Liver (tissue), 9 donors: Measurements from ENCODE around the gene ULK2. TPM values are rescaled to one million over a fixed set of nuclear protein-coding genes. Genes with fewer than 3 reads are reported as not detected.
"Not testable (repeated sequence)": the region's sequence is repeated elsewhere in the genome, so short reads cannot be mapped to it uniquely, and the experiment has no call there.

Experiments
- DNase-seq: peaks from one replicate; pipeline ENCODE4 v3.0.0-alpha.2; 2017; ENCODE audit warnings: low spot score
- H3K27ac ChIP-seq, 2 donors: one replicate each; pipeline ENCODE4 v1.7.0; 2013; ENCODE audit warnings: inconsistent platforms in 2 of 2, low read length in 2 of 2, control low read depth in 1 of 2, low read depth in 1 of 2, mild to moderate bottlenecking in 1 of 2
- H3K27me3 ChIP-seq, 4 donors: one replicate each; pipeline versions ENCODE4 v1.6.1 to v1.7.0; 2013; ENCODE audit warnings: low read length in 3 of 4, inconsistent platforms in 1 of 4, mild to moderate bottlenecking in 1 of 4, moderate library complexity in 1 of 4; ENCODE audit not compliant: control insufficient read depth in 4 of 4, insufficient read depth in 4 of 4
- H3K36me3 ChIP-seq, 4 donors: one replicate each; pipeline versions ENCODE4 v1.6.1 to v1.7.0; 2013; ENCODE audit warnings: low read length in 3 of 4, mild to moderate bottlenecking in 3 of 4, low read depth in 1 of 4, moderate library complexity in 1 of 4; ENCODE audit not compliant: control insufficient read depth in 4 of 4, insufficient read depth in 3 of 4
- H3K4me1 ChIP-seq, 4 donors: one replicate each; pipeline versions ENCODE4 v1.6.1 to v1.7.0; 2013; ENCODE audit warnings: low read length in 3 of 4, mild to moderate bottlenecking in 3 of 4, moderate library complexity in 1 of 4; ENCODE audit not compliant: control insufficient read depth in 4 of 4, insufficient read depth in 4 of 4
- H3K4me3 ChIP-seq, 3 donors: one replicate each; pipeline versions ENCODE4 v1.6.1 to v1.7.0; 2013; ENCODE audit warnings: low read length in 3 of 3, control low read depth in 1 of 3, low read depth in 1 of 3, mild to moderate bottlenecking in 1 of 3
- H3K9ac ChIP-seq, 2 donors: one replicate each; pipeline ENCODE4 v1.7.0; 2013; ENCODE audit warnings: low read length in 2 of 2, mild to moderate bottlenecking in 2 of 2, moderate library complexity in 2 of 2, control low read depth in 1 of 2, low read depth in 1 of 2
- H3K9me3 ChIP-seq, 4 donors: one replicate each; pipeline versions ENCODE4 v1.6.1 to v1.7.0; 2013; ENCODE audit warnings: low read length in 3 of 4; ENCODE audit not compliant: control insufficient read depth in 4 of 4
- CTCF ChIP-seq: fragments of 150-350 bp; IDR thresholded peaks from 2 replicates; pipeline ENCODE4 v1.5.1; 2017; ENCODE audit warnings: improper control_type of control experiment, low read depth, low read length; ENCODE audit not compliant: missing input control
- EGR1 ChIP-seq, 2 donors: IDR thresholded peaks; 2 replicates each; pipeline ENCODE4 v1.6.1; 2016 to 2018; ENCODE audit warnings: antibody characterized with exemption in 2 of 2, low read depth in 2 of 2
- FOXA2 ChIP-seq: IDR thresholded peaks from 2 replicates; pipeline ENCODE4 v1.6.1; 2016; ENCODE audit warnings: antibody characterized with exemption
- GABPA ChIP-seq, 2 donors: IDR thresholded peaks in 1 of 2; conservative IDR thresholded peaks in 1 of 2; 2 replicates each; pipeline ENCODE4 v1.6.1; 2016; ENCODE audit warnings: antibody characterized with exemption in 2 of 2, mild to moderate bottlenecking in 1 of 2, moderate library complexity in 1 of 2
- HNF4A ChIP-seq, 2 donors: conservative IDR thresholded peaks; 2 replicates each; pipeline ENCODE4 v1.6.1; 2016; ENCODE audit warnings: antibody characterized with exemption in 2 of 2, mild to moderate bottlenecking in 2 of 2
- MAX ChIP-seq: IDR thresholded peaks from 2 replicates; pipeline ENCODE4 v1.6.1; 2016; ENCODE audit warnings: antibody characterized with exemption
- NR2F2 ChIP-seq: IDR thresholded peaks from 2 replicates; pipeline ENCODE4 v1.6.1; 2016; ENCODE audit warnings: antibody characterized with exemption
- RAD21 ChIP-seq, 2 donors: IDR thresholded peaks; 2 replicates each; pipeline ENCODE4 v1.6.1; 2016; ENCODE audit warnings: antibody characterized with exemption in 2 of 2, mild to moderate bottlenecking in 2 of 2
- REST ChIP-seq: IDR thresholded peaks from 2 replicates; pipeline ENCODE4 v1.6.1; 2016; ENCODE audit warnings: antibody characterized with exemption, mild to moderate bottlenecking
- RXRA ChIP-seq, 2 donors: IDR thresholded peaks; 2 replicates each; pipeline ENCODE4 v1.6.1; 2017 to 2018; ENCODE audit warnings: antibody characterized with exemption in 2 of 2, mild to moderate bottlenecking in 1 of 2
- SP1 ChIP-seq: IDR thresholded peaks from 2 replicates; pipeline ENCODE4 v1.6.1; 2018; ENCODE audit warnings: antibody characterized with exemption, mild to moderate bottlenecking
- TAF1 ChIP-seq: conservative IDR thresholded peaks from 2 replicates; pipeline ENCODE4 v1.6.1; 2016; ENCODE audit warnings: antibody characterized with exemption, mild to moderate bottlenecking
- YY1 ChIP-seq: IDR thresholded peaks from 2 replicates; pipeline ENCODE4 v1.6.1; 2016; ENCODE audit warnings: antibody characterized with exemption, mild to moderate bottlenecking
- ZBTB33 ChIP-seq: IDR thresholded peaks from 2 replicates; pipeline ENCODE4 v1.6.1; 2016; ENCODE audit warnings: antibody characterized with exemption
- WGBS: extraction: QIAGEN DNeasy Blood & Tissue Kit; methylation state at CpG from one replicate; pipeline ENCODE4 v1.1.7; 2013; 5-methylcytosine and 5-hydroxymethylcytosine counted together
- polyA plus RNA-seq, 2 donors: library from polyadenylated mRNA; stranded (reverse) in 1 of 2; unstranded in 1 of 2; fragments of 200-250 nt in 1 of 2; fragments of >200 nt in 1 of 2; fragmentation: Nextera tagmentation in 1 of 2; extraction: Ambion mirVana in 1 of 2; gene quantifications; one replicate each; pipeline versions ENCODE4 v1.2.1 to v1.2.3, GENCODE V29; 2013 to 2015
- total RNA-seq, 2 donors: library from RNA; depleted of rRNA; stranded (reverse); fragments of >200 nt; gene quantifications; one replicate each; pipeline ENCODE4 v1.2.3, GENCODE V29; 2014
- donor health status: healthy.
- donor health status: healthy.
- donor health status: healthy.
- donor health status: healthy.
- donor health status: healthy.

ULK2 gene
- total and polyA plus RNA-seq, 4 donors = 0.89 to 7.9 (median 4.2) TPM

- peaks cover 5 to 14% (median 7%) of the 10 kb centered on the region in 4 donors for H3K4me1 ChIP-seq
- TF ChIP-seq EGR1 (IDR thresholded peaks at IDR 0.05; ENCODE audit: low read depth in 2 of 2) (no peak), RAD21 (IDR thresholded peaks at IDR 0.05) (peak; percentile 40 to 43), FOXA2 (no peak)
- peak overlapping the region; percentile 53 to 77 for H3K9ac ChIP-seq
- DNase-seq = peak; percentile 55
- H3K9me3 ChIP-seq = no peaks in the 10 kb centered on the region
- H3K4me3 ChIP-seq = peak overlapping the region; percentile 33 to 96 (median 80)
- under 1% methylated on average over 27 of the region's 27 CpGs for WGBS
- no peaks in the 10 kb centered on the region for H3K27me3 ChIP-seq
- H3K27ac ChIP-seq = peak overlapping the region; percentile 51 to 64
- no peaks in the 10 kb centered on the region for H3K36me3 ChIP-seq
These were observed 732 bp downstream of the ULK2 start for GRCh38 chr17:19867079-19867328.

- TF ChIP-seq CTCF = no peak
- TF ChIP-seq NR2F2 = no peak
- TF ChIP-seq YY1 = no peak
- Histone ChIP-seq H3K4me3 (no peak overlapping the region), H3K36me3 (peaks cover 0 to 4% (median 0%) of the 10 kb centered on the region in 4 donors), H3K27ac (no peak overlapping the region), H3K4me1 (peaks cover 5 to 14% (median 7%) of the 10 kb centered on the region in 4 donors), H3K9me3 (no peaks in the 10 kb centered on the region), H3K9ac (no peak overlapping the region), H3K27me3 (no peaks in the 10 kb centered on the region)
- 93% methylated on average over 3 of the region's 3 CpGs for WGBS
- DNase-seq = no peak
These were observed 2.7 kb downstream of the ULK2 start for GRCh38 chr17:19865021-19865420.

- H3K27ac ChIP-seq, H3K27me3 ChIP-seq, DNase-seq, H3K36me3 ChIP-seq, H3K4me3 ChIP-seq, H3K9ac ChIP-seq, H3K4me1 ChIP-seq, H3K9me3 ChIP-seq: not testable (repeated sequence)
- 96% methylated on average over 9 of the region's 9 CpGs for WGBS
These were observed 7.0 kb downstream of the ULK2 start for GRCh38 chr17:19860647-19861177.

GRCh38 chr17:19857640-19858039 is 10.1 kb downstream of the ULK2 start:
- DNase-seq = no peak
- no peak overlapping the region for H3K4me3 ChIP-seq
- H3K9ac ChIP-seq = no peak overlapping the region
- no peak overlapping the region for H3K27ac ChIP-seq
- H3K9me3 ChIP-seq = no peaks in the 10 kb centered on the region
- 85% methylated on average over 2 of the region's 2 CpGs for WGBS
- H3K27me3 ChIP-seq = no peaks in the 10 kb centered on the region
- no peaks in the 10 kb centered on the region for H3K4me1 ChIP-seq
- peaks cover 0 to 4% (median 1%) of the 10 kb centered on the region in 4 donors for H3K36me3 ChIP-seq
- TF ChIP-seq REST (no peak), YY1 (no peak), RXRA (IDR thresholded peaks at IDR 0.05) (no peak), NR2F2 (no peak), SP1 (no peak), ZBTB33 (no peak), CTCF (no peak), HNF4A (conservative IDR thresholded peaks at IDR 0.05) (no peak), TAF1 (no peak), GABPA (IDR thresholded peaks at IDR 0.05 in 1 of 2, conservative IDR thresholded peaks at IDR 0.05 in 1 of 2) (no peak), MAX (no peak)
